NCI-H524 (cell line): ENCODE results near the gene ELOVL2.
"Not testable (repeated sequence)": the region's sequence is repeated elsewhere in the genome, so short reads cannot be mapped to it uniquely, and the experiment has no call there.

Source experiments
- DNase-seq, 2 experiments: peaks; one replicate each; lab custom pipeline; 2025; lab: John Stamatoyannopoulos, UW

Gene ELOVL2, protein sequence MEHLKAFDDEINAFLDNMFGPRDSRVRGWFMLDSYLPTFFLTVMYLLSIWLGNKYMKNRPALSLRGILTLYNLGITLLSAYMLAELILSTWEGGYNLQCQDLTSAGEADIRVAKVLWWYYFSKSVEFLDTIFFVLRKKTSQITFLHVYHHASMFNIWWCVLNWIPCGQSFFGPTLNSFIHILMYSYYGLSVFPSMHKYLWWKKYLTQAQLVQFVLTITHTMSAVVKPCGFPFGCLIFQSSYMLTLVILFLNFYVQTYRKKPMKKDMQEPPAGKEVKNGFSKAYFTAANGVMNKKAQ

GRCh38 chr6:11043961-11044711 lies at the start of gene ELOVL2:
Gene ELOVL2 (minus strand): TSS chr6:11044305. CDS start chr6:11044230, 75 bp downstream.
- peak in 1 of 2 experiments; percentile 63 for DNase-seq

- no peak for DNase-seq
These were observed 49.2 kb upstream of the ELOVL2 start for GRCh38 chr6:11093376-11093625.

DNA sequence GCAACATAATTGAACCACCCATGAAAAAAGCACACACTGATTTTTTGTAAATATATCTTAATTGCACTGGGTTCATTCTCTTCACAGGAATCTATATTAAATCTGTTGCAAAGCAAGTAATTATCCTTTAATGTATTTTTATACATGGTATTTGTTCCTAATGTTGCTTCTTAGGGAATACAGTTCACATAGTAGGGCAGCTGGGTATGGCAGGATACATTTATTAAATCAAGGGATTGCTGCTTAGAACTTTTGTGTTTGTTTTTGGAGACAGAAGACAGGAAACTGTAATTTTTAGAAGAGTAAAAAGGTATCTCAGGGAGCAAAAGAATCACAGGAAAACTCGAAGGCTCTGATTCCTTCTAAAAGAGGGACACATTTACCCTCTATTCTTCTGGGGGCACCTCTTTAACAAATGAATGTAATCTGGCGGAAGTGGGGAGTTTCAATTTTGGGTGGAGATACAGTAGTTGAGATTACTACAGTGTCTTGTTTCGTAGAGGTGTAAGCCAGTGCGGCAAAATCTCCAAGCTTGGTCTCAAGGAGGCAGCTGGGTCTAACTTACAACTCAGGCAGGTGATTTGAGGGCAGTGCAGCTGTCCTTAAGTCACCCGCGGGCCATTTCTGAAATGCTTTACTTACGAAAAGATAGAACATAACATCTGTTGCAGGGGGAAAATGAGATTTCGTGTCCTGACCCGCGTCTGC lies 48.7 kb upstream of the ELOVL2 start:
- DNase-seq: peak in 1 of 2 experiments; percentile 79

GRCh38 chr6:11091141-11091540 lies 47.0 kb upstream of the ELOVL2 start:
- not testable (repeated sequence) for DNase-seq

GRCh38 chr6:11089695-11090094 lies 45.6 kb upstream of the ELOVL2 start:
- DNase-seq: peak in 1 of 2 experiments; percentile 4

- DNase-seq: not testable (repeated sequence)
These were observed 43.2 kb upstream of the ELOVL2 start for GRCh38 chr6:11087141-11087812.

GRCh38 chr6:11085758-11086435 lies 41.8 kb upstream of the ELOVL2 start:
- DNase-seq: no peak

- DNase-seq: no peak
These were observed 39.9 kb upstream of the ELOVL2 start for GRCh38 chr6:11083956-11084355.

GRCh38 chr6:11083491-11083890 lies 39.4 kb upstream of the ELOVL2 start:
- no peak for DNase-seq

DNA sequence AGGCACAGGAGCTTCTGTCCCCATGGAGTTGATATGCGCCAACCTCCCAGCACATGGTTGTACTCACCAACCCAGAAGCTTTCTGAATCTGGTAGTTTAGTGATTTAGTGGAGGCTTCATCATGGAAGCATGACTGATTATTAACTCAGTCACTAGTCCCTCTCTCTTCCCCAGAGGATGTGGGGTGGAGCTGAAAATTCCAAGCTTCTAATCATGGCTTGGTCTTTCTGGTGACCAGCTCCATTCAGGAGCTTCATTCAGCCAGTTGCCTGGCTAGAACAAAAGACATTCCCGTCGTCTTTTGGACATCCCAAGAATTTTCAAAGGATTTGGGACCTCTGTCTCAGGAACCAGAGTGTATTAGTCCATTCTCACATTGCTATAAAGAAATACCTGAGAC lies 36.2 kb upstream of the ELOVL2 start:
- no peak for DNase-seq

DNA sequence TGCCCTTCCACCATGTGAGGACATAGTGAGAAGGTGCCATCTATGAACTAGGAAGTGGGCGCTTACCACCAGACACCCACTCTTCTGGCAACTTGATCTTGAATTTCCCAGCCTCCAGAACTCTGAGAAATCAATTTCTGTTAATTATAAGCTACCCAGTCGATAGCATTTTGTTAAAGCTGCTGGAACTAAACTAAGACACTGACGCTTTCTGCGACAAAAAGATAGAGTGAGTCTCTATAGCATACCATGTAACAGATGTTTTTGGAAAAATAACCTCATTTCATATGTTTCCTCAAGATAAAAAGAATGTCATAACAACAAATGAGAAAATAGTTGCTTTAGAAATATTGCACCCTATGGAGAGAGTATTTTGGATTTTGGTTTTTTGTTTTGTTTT lies 34.2 kb upstream of the ELOVL2 start:
- DNase-seq: no peak

DNA sequence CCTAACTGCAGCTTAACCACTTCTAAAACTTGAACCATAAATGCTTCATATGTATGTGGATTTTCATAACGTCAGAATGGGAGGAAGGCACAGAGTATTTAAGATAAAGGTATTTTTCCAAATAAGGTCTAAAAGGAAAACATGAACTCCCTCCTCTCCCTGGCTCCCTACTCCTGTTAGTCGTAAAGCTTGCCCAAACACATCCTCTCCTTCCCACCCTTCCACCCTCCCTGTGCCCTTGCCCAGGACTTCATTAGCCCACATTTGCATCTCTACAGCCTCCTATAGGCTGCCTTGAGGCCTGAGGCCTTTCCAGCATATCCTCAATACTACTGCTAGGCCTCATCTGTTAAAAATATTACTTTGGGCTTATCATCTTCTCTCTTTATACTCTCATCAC lies 32.4 kb upstream of the ELOVL2 start:
- DNase-seq: no peak

DNA sequence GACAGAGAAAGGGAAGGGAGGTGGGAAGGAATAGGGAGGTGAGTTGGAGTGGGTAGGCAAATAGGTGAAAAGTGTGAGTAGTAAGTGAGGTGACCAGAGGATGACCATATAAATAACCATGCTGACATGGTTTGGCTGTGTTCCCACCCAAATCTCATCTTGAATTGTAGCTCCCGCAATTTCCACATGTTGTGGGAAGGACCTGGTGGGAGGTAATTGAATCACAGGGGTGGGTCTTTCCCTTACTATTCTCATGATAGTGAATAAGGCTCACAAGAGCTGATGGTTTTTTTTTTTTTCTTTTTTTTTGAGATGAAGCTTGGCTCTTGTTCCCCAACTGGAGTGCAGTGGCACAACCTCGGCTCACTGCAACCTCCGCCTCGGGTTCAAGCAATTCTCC lies 28.0 kb upstream of the ELOVL2 start:
- DNase-seq: no peak

GRCh38 chr6:11069760-11070159 lies 25.7 kb upstream of the ELOVL2 start:
- DNase-seq: no peak

DNA sequence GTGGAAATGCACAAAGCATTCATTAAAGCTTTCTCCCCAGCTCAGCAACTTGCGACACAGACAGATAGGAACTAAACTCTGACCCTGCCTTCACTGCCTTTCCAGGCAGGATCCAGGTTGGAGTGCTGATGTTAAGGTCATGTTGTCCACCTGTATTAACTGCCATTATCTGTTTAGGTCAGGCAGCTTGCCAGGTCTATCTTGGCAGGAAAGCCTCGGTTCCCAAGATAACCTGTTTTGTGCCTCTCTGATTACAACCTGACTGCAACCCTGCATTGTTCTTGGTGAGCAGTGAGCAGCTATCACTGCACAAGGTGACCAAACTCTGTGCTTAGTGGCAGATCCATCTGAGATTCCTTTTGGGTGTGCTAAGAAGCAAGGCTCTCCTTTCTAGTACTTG lies 23.2 kb upstream of the ELOVL2 start:
- no peak for DNase-seq

DNA sequence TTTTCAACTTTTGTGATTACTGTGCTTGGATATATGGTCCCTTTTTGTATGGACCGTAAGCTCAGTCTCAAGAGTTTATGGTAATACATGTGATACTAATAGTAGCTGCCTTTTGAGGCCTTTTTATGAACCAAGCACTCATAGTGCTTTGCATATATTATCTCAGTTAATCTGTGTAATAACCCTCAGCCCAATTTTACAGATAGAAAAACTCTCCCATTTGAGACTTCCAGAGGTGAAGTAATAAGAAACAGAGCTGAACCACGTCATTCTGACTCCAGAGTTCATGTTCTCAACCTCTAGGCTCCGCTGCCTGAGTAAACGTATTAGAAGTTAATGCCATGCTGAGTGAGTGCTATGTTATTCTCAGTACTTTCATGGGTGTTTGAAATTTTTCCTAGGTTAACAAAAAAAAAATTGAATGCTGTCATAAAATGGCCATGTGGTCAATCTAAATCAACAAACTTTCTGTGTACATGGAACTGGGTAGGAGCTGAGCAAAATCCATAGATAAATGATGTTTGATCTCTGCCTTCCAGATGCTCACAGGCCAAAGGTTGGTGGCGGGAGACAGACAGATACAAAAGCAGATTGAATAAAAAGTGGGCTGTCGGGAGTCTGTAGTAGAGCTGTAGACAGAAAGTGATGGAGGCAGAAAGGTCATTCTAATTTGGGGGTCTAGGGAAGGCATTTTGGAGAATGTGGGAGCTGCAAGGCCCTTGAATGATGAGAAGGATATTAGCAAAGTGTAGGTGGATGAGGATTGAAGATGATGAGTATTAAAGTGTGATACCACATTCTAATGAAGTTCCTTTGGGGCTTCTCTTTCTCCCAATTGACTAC lies 22.6 kb upstream of the ELOVL2 start:
- DNase-seq: no peak

- no peak for DNase-seq
These were observed 21.5 kb upstream of the ELOVL2 start for GRCh38 chr6:11065436-11066202.

- DNase-seq: peak; percentile 28 to 70
These were observed 20.7 kb upstream of the ELOVL2 start for GRCh38 chr6:11064836-11065235.

DNA sequence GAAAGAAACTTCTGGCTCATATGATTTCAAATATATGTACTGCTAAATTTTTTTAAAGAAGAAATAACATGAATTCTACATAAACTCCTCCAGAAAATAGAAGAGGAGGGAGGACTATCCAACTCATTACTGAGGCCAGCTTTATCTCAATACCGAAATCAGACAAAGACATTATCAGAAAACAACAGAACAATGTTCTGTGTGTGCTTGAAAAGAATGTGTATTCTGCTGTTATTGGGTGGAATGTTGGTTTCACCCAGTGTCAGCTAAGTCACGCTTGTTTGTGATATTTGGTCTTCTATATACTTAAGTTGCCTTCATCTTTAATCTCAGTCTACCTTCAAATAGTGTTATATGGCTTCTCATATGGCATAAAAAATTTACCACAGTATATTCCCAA lies 18.6 kb upstream of the ELOVL2 start:
- no peak for DNase-seq

DNA sequence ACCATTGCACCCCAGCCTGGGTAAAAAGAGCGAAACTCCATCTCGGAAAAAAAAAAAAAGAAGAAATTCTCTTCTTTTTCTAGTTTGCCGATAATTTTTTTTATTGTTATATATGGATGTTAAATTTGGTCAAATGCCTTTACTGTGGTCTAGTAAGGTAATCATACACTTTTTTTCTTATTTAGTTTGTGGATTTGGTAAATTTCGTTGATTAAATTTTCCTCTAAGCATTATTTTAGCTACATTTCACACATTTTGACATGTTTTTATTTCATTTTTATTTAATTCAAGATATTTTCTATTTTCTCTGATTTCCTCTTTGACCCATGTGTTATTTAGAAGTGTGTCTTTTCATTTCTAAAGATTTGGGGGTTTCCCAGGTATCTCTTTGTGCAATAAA lies 18.0 kb upstream of the ELOVL2 start:
- no peak for DNase-seq
